ENCODE data around the gene ASL. TPM values are rescaled to one million over a fixed set of nuclear protein-coding genes. Genes with fewer than 3 reads are reported as not detected.

The ASL gene
- total RNA-seq, 1 experiment from 2014 or later: 46.9 TPM

DNA sequence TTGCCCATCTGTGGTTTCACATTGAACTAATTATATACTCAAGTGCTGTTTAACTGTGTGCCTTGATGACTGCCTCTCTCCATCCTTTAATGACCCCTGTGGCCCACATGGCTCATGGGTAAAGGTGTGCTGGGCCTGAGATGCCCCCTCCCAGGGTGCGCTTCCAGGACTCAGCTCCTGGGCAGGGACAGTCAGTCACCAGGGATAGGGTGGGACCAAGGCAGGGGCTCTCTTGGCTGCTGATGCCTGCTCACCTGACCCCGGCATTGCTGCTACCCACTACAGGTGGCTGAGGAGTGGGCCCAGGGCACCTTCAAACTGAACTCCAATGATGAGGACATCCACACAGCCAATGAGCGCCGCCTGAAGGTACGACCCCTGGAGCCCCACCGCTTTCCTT, 6.5 kb downstream of the ASL start:
- intact Hi-C loops (cut with micrococcal nuclease): no loop called here
- ChIA-PET RAD21 (ENCODE audit: low non-redundant PET in 1 of 2, low total read pairs in 2 of 2, uncharacterized antibody in 2 of 2, unreplicated experiment in 2 of 2) (no interaction called here), CTCF (no interaction called here), POLR2A (no interaction called here)
- Histone ChIP-seq H3K4me3 (replicated peaks in 1 of 2; ENCODE audit: low read depth in 1 of 2, low read length in 2 of 2) (no peak overlapping the region), H3K4me2 (ENCODE audit: low read length) (no peak overlapping the region), H3K9me2 (ENCODE audit: insufficient read depth) (no peaks in the 10 kb centered on the region), H3K36me3 (ENCODE audit: control insufficient read depth in 1 of 2, insufficient read depth in 2 of 2, low read length in 2 of 2) (0 out of 4 replicates have a peak, but pooled peaks cover 3 to 8% of the 10 kb centered on the region in 2 experiments), H3K27me3 (ENCODE audit: insufficient read depth, low read length) (no peaks in the 10 kb centered on the region), H2AFZ (ENCODE audit: low read depth, low read length, poor library complexity, severe bottlenecking) (no peak overlapping the region), H3K79me2 (ENCODE audit: insufficient read depth, low read length) (peaks cover 23% of the 10 kb centered on the region), H3K4me1 (ENCODE audit: control insufficient read depth in 1 of 2, insufficient read depth in 2 of 2, low read length in 2 of 2) (peaks cover 0 to 3% of the 10 kb centered on the region in 2 experiments; a peak in 3 of 4 replicates), H3K9ac (ENCODE audit: low read length) (no peak overlapping the region), H3K27ac (ENCODE audit: low read depth, low read length) (no peak overlapping the region), H3K9me3 (ENCODE audit: control insufficient read depth in 1 of 2, insufficient read depth in 1 of 2, low read depth in 1 of 2, low read length in 2 of 2) (no peaks in the 10 kb centered on the region), H4K20me1 (ENCODE audit: insufficient read depth) (no peaks in the 10 kb centered on the region)
- no TSS peak for BruUV-seq (replicated peaks)
- no peak for ATAC-seq
- no peak for DNase-seq (ENCODE audit: low read depth, low spot score)
- no peak for TF ChIP-seq TCF7L2 (IDR thresholded peaks at IDR 0.05; ENCODE audit: borderline replicate concordance, extremely low read depth, insufficient read depth, insufficient read length)
- TF ChIP-seq EGR1 (IDR thresholded peaks at IDR 0.05; ENCODE audit: low read depth): no peak
- TF ChIP-seq JUND (IDR thresholded peaks at IDR 0.05): no peak
- TF ChIP-seq, protein P1, sequence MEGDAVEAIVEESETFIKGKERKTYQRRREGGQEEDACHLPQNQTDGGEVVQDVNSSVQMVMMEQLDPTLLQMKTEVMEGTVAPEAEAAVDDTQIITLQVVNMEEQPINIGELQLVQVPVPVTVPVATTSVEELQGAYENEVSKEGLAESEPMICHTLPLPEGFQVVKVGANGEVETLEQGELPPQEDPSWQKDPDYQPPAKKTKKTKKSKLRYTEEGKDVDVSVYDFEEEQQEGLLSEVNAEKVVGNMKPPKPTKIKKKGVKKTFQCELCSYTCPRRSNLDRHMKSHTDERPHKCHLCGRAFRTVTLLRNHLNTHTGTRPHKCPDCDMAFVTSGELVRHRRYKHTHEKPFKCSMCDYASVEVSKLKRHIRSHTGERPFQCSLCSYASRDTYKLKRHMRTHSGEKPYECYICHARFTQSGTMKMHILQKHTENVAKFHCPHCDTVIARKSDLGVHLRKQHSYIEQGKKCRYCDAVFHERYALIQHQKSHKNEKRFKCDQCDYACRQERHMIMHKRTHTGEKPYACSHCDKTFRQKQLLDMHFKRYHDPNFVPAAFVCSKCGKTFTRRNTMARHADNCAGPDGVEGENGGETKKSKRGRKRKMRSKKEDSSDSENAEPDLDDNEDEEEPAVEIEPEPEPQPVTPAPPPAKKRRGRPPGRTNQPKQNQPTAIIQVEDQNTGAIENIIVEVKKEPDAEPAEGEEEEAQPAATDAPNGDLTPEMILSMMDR (IDR thresholded peaks at IDR 0.05 in 2 of 3, conservative IDR thresholded peaks at IDR 0.05 in 1 of 3; ENCODE audit: borderline replicate concordance in 1 of 3, insufficient read depth in 1 of 3, low read depth in 2 of 3, low read length in 2 of 3): no peak
- TF ChIP-seq SP1 (IDR thresholded peaks at IDR 0.05; ENCODE audit: low read depth): no peak
- TF ChIP-seq ELF1 (IDR thresholded peaks at IDR 0.05; ENCODE audit: borderline replicate concordance, low read depth): no peak
- TF ChIP-seq CBX3 (IDR thresholded peaks at IDR 0.05; ENCODE audit: low read depth): no peak

DNA sequence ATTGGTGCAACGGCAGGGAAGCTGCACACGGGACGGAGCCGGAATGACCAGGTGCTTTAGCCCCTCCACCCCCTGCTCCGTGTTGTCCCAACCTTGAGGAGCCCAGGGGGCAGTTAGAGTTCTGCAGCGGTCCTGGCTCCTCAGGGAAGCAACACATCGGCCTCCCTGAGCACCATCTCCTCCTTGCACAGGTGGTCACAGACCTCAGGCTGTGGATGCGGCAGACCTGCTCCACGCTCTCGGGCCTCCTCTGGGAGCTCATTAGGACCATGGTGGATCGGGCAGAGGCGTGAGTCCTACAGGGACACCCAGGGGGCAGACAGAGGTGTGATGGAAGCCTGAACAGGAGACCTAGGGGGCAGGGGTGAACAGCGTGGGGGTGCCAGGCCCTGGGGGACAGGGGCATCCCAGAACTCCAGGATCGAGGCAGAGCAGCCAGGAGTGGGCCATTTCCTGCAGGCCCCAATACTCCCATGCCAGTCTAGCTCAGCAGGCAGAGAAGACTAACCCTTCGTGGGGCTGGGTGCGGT, 7.3 kb downstream of the ASL start:
- DNase-seq (ENCODE audit: low read depth, low spot score) (no peak), ATAC-seq (no peak)
- no peak overlapping the region for H2AFZ ChIP-seq (ENCODE audit: low read depth, low read length, poor library complexity, severe bottlenecking)
- no peaks in the 10 kb centered on the region for H3K9me3 ChIP-seq (ENCODE audit: control insufficient read depth in 1 of 2, insufficient read depth in 1 of 2, low read depth in 1 of 2, low read length in 2 of 2)
- no peak overlapping the region for H3K27ac ChIP-seq (ENCODE audit: low read depth, low read length)
- CTCF ChIA-PET: no interaction called here
- H3K4me2 ChIP-seq (ENCODE audit: low read length): no peak overlapping the region
- H3K27me3 ChIP-seq (ENCODE audit: insufficient read depth, low read length): no peaks in the 10 kb centered on the region
- no TSS peak for BruUV-seq (replicated peaks)
- no peak overlapping the region for H3K9ac ChIP-seq (ENCODE audit: low read length)
- intact Hi-C loops (cut with micrococcal nuclease): no loop called here
- no peak for TF ChIP-seq ZFX (IDR thresholded peaks at IDR 0.05)
- H3K4me1 ChIP-seq (ENCODE audit: control insufficient read depth in 1 of 2, insufficient read depth in 2 of 2, low read length in 2 of 2): peaks cover 0 to 3% of the 10 kb centered on the region in 2 experiments; a peak in 1 of 4 replicates
- H3K36me3 ChIP-seq (ENCODE audit: control insufficient read depth in 1 of 2, insufficient read depth in 2 of 2, low read length in 2 of 2): 0 out of 4 replicates have a peak, but pooled peaks cover 3 to 8% of the 10 kb centered on the region in 2 experiments
- no peak overlapping the region for H3K4me3 ChIP-seq (replicated peaks in 1 of 2; ENCODE audit: low read depth in 1 of 2, low read length in 2 of 2)
- POLR2A ChIA-PET: interaction anchor here (1.5 kb wide), 1 partner anchor 7 kb away, joined by 6 read pairs; the partner anchor contains the start of gene ASL
- peaks cover 16% of the 10 kb centered on the region; the same call in 1 of the 2 replicates for H3K79me2 ChIP-seq (ENCODE audit: insufficient read depth, low read length)
- no peaks in the 10 kb centered on the region for H4K20me1 ChIP-seq (ENCODE audit: insufficient read depth)
- no peaks in the 10 kb centered on the region for H3K9me2 ChIP-seq (ENCODE audit: insufficient read depth)
- RAD21 ChIA-PET (ENCODE audit: low non-redundant PET in 1 of 2, low total read pairs in 2 of 2, uncharacterized antibody in 2 of 2, unreplicated experiment in 2 of 2): no interaction called here
